GM19395 (cell line): ENCODE data around the gene OLFML2B.

Experiments
- ATAC-seq: cut with Tn5 transposase; IDR thresholded peaks from one replicate; pipeline ENCODE4 v1.9.1; 2021; ENCODE audit warnings: mild to moderate bottlenecking, moderate library complexity; ENCODE audit not compliant: unreplicated experiment

OLFML2B gene

DNA sequence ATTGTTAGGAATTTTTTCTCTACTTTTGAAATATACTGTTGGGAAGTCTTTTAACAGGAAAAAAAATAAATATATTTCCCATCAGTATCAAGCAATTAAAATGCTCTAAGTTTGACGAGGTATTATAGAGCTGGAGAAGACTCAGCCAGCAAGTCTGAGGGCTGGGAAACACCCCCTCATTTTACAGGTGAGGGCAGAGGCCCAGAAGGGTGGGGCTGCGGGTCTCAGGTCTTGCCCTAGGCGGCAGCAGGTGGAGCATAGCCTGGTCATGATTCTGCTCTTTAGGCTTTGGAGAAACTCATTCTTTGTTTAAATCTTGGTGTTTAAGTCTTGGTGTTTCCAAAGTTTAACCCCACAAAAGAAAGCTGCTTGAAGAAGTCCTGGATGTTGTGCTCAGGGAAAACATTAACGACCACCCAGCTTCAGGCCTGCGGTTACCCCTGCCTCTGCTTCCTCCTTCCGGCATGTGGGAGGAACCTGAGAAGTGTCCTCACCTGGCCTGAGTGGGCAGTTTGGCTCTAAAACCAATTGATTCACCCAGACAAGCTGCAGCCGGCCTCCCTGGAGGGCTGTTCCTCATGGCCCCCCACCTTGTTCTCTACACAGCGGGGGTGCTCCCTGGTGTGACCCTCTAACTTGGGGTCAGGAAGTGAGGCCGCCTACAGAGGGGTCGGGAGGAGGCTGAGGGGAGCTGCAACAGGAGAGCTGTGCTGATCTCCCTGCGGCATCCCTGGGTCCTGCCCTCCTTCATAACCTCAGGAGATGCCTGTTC, 41.7 kb downstream of the OLFML2B start:
- no peak for ATAC-seq

DNA sequence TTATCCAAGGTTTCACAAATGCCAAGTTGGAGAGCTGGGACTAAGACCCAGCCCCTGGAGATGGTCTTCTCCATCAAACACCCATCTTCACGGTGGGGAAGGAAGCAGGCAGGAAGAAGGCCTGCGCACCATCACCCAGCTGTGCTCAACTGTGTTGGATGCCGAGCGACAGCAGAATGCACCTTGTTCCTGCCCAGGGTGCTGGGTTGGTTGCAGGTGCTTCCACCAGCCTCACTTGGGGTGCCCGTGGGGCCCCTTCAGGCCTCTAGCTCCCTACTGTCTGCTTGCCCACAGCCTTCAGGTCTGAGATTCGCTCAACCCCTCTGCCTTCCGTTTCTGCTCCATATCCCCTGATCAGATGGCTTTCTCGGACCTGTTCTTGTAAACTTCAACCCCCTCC, 42.5 kb downstream of the OLFML2B start:
- no peak for ATAC-seq

DNA sequence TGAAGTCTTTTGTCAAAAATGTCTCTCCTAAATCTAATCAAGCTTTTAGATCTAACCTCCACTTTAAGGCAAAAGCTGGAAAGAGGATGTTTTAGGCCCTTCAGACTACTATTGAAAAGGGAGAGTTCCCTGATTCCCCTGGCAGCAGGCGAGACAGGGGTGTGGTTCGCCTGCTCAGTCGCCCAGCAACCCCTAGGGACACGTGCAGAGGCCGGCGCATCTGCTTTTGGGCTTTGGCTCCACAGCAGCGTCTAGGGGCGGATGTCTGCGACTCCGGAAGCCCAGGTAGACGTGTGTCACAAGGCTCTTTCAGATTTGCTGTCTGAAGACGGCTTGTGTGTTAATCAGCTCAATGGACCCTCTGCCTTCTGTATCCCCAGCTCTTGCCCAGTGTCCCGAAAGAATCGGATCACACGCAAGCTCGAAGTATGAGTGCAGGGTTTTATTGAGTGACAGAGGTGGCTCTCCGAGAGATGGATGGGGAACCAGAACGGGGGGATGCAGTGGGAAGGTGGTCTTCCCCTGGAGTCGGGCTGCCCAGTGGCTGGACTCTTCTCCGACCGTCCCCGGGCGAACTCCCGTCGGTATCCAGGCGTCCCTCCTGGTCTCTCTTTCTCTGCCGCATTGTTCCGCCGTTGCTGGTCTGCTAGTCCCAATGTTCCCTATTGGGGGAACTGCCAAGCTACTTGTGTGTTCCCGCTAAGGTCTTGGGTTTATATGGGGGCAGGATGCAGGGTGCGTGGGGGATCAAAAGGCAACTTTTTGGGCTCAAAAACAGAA, 45.5 kb downstream of the OLFML2B start:
- no peak for ATAC-seq

DNA sequence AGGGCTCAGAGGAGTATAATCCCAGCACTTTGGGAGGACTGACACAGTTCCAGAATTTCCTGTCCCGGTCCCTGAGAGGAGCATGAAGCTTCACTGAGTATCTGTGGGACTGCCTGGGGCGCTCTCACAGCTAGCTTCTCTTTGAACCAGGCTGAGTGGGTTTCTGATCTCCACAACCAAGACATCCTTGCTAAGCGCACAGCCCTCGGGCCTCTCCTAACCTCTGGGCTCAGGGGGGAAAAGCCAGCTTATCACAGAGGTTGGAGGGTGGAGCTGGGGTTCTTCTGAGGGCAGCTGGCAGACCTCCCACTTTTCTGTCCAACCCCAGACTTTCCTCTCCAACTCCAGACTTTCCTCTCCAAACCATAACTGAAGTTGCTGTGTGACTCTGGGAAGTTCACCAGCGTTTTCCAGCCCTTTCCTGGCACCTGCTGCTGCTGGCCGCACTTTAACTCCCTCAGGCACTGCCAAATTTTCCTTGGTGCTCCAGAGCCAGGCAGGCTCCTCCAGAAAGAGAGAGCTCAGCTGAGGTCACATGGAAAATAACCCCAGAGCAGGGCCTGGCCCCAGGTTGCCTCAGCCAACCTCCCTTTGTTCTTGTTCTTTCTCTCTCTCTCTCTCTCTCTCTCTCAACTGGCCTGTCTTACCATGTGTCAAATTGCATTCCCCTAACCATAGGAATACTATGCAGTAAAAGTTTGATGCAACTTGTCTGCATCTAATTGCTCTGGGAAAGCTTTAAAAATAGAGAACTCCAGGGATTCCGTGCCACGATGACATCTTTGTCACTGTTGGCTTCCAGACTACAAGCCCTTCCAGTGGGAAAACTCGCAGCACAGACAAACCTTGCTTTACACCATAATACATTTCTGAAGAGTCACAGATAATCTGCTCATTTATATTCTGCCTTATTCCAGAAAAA, 49.5 kb downstream of the OLFML2B start:
- ATAC-seq, result no peak

DNA sequence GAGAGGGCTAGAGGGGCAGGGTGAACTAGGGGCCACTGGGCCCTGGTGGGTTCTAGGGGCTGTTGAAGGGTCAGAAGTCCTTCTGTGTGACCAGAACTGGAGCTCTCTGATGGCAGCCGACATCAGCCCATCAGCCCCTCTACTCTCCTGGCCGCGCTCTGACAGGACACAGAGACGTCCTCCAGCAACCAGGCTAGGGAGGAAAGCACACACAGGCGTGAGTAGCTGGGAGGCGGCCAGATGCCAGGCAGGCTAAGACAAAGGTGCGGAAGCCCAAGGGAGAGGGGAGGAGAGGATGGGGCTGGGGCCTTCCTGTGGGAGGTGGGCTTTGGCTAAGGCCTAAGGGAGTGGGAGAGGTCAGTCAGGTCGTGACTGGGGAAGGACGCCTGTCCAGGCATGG, 50.8 kb downstream of the OLFML2B start:
- ATAC-seq, result no peak

DNA sequence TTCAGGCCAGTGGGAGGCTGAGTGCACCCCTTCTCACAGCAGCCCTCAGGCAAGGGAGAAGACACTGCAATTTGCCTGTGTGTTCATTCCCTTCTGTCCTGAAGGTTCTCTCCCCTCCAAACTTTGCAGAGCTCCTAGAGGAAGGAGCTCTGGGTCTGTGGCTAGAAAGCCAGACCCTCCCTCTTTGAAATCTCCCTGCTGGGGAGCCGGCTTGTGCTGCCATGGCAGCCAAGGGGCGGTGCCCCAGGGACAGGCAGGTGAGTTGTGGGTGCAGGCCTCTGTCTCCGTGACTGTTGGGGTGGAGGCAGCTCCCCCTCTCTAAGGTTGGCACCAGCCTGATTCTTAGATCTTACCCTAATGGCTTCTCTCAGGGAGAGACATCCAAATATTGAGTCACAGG, 53.0 kb downstream of the OLFML2B start:
- no peak for ATAC-seq

DNA sequence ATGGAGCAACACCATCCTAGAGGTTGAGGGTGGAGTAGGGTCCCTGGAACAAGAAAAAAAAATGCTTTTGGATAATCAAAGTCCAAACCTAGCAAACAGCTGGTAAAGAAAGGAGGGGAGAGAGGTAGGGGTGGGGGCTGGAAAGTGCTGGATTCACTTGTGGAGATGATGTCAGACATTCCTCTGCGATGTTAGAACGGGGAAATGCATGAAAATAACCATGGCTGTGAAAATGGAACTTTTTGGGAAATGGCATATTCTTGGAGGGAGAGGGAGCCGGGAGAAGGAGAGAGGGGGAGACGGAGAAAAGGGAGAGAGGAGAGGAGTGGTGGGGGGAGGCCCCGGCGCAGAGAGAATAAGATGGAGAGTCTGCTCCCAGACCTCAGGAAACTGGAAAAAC, 53.6 kb downstream of the OLFML2B start:
- no peak for ATAC-seq

DNA sequence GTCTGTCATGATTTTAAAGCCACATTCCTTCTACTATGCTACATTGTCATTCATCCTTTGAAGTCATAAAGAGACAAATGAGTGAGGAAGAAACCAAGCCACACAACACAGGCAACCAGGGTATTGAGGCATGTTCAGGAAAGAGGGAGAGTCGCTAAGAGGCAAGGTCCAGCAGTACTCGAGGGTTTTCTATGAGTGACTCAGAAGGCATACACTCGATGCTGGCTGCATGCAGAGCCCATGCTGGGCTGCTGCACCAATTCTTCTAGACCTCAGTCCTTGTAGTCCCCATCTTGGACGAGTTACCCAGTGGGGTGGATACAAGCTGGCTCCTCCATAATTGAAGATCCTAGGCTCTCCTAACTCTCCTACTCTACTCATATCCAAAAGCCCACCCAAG, 57.6 kb downstream of the OLFML2B start:
- no peak for ATAC-seq

DNA sequence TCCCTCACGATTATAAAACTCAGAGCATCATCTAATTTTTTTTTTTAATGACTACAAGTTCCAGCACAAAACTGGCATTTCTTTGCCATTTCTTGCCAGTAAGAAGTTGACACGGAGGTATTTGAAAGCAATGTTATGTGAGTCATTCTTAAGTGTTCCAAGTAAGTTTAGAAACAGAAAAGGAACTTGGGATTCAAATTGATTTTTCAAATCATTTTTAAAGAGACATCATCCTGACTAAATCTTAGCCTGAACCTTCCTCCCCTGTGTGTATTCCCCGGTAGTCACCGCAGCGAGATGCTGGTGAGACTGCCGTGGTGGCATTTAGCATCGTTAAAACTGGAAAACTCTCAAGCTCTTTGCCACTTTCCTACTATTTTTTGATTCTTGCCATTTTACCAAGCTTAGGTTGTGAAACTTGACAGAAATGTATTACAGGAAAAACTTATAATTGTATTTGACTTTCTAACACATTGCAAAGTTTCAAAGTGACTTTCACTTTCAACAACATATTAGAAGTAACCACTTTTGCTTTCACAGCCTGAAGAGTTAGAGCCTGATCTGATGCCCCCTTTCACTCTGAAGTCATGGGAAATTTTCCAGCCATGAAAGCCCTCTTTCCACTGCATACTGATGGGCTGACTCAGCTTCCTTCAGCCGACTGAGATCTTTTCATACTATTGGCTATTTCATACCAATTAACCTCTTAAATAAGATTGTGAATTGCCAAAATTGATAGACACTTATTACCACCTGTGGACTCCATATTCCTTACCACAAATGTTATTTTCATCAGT, 61.4 kb downstream of the OLFML2B start:
- peak; percentile 86 for ATAC-seq

DNA sequence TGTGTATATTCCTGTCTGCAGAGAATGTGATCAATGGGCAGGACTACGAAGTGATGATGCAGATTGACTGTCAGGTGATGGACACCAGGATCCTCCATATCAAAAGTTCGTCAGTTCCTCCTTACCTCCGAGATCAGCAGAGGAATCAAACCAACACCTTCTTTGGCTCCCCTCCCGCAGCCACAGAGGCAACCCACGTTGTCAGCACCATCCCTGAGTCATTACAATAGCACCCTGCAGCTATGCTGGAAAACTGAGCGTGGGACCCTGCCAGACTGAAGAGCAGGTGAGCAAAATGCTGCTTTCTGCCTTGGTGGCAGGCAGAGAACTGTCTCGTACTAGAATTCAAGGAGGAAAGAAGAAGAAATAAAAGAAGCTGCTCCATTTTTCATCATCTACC, 65.2 kb downstream of the OLFML2B start:
- ATAC-seq, result no peak

DNA sequence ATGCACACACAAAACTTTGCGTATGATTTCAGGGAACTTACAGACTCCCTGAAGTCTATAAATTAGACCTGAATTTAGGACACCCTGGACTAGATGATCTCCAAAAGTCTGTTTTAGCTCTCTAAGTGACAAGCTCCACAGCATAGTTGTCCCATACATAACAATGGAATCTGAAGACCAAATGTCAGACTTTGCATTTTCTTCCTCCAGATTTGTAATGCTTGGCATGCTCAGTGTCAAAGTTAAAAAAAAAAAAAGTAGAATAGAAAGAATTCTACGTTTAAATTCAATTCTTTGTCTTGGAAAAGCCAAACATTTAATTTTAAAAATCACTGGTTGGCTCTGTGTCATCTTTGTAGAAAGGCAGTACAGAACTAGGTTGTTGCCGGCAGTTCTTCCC, 66.7 kb downstream of the OLFML2B start:
- no peak for ATAC-seq

DNA sequence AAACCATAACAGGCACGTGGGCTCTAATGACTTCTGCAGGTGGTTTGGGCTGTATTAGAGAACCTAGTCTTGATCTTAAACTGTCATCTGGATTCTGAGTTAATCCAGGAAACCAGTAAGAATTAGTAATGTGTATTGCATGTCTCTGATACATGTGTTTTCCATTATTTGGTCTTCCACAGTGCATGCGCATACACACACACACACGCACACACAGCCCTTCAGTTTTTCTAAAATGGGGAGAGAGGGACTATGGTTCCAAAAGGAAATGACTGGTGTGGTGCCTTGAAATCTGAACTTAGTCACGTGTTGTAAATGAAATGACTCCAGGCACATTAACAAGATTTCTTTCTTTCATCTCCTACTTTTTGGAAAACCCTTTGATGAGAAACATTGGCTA, 67.6 kb downstream of the OLFML2B start:
- ATAC-seq, result no peak

DNA sequence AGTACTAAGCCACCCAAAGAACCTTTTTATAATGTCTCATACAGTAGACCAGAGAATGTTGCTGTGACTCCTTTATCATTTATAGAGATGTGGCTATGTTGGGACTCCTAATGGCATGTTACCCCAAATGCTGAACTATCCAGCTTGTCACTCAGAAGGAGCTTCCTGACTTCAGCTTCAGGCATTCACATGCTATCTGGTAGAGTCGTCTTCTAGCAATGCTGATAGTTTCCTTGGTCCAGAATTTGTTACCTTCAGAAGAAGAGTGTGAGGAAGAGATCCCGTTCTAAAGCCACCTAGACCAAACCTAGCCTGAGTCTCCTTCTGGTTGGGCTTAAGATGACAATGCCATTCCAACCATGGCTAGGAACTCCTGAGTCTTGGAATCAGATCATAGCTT, 68.1 kb downstream of the OLFML2B start:
- no peak for ATAC-seq

DNA sequence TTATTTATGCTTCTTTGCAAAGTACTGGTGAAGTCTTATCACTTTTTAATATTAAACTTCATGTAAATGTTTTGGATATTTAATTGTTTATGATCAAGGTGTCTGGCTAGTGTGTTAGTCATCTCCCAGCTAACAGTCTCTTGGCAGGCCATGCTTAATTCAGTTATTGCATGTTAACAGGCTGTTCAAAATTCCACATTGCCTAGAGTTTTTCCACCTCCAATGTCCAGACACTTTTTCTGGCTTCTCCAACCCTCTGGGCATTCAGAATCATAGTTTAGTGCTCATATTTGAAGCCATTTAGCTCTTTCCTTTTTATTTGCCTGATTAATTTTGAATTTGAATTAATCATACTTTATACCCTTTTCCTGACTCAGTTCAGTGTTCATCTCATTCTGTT, 69.2 kb downstream of the OLFML2B start:
- no peak for ATAC-seq

DNA sequence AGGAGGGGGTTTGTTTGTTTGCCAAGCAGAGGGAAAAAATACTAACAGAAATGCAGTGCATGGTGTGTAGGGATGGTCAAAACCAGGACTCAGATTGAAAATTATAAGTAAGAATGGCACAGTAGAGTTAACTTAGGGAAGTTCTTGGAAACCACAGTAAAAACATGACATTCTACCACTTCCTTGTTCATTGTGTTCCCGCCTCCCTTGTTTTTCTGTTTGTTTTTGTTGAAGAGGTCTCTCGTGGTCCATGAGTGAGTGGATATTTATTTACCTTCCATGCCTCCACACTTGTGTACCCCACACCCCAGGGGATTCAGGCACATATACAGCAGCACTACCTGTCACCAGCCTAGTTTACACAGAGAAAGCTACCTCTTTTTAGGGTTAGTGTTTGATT, 69.6 kb downstream of the OLFML2B start:
- no peak for ATAC-seq

DNA sequence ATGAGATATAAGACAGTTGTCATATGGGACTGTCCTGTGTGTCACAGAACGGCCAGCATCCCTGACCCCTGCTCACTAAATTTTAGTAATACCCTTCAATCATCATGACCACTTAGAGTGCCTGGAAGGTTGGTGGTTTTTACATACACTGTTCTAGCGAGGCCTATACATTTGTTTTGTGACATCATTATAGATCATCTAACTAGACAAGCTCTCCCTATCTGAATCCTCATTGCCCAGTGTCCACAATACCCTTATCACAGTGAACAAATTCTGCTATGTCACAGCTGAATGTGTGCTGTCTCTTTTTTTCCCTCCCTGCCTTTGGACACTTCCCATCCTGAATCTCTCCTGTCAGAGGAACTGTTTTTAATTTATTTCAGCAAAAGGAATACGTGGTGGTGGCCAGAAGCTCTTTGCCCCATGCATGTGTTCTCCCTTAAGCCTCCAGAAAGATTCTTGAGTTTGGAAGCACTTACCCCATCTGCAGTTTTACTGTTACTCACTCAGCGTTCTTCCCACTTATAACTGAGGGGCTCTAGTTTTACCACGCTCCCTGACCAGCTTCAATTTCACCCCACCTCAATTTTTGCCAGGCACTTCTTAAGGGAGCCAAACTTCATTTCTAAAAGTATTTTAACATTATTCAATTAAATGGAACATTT, 70.3 kb downstream of the OLFML2B start:
- ATAC-seq, result no peak

DNA sequence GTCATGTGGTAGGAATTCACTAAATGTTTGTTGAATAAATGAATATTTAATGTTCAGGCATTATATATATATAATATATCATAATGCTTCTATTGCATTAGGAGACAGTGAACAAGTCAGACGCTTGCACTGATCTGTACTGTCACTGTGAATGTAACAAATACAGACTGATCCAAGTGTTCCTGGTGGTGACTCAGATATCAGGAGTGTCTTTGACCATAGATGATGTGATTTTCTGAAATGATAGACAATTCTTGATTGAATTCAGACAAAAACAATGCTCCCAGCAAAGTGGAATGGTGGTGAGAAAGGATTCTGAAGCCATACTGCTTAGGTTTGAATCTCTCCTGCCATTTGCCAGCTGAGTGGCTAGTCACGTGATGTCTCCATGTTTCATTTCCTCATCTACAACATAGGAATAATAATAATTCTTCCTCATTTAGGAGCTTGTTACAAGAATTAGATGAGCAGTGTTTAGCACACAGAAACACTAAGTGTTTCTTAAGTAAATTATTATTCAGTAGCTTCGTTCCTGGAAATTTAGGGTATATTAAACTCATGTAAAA, 71.0 kb downstream of the OLFML2B start:
- ATAC-seq, result no peak

DNA sequence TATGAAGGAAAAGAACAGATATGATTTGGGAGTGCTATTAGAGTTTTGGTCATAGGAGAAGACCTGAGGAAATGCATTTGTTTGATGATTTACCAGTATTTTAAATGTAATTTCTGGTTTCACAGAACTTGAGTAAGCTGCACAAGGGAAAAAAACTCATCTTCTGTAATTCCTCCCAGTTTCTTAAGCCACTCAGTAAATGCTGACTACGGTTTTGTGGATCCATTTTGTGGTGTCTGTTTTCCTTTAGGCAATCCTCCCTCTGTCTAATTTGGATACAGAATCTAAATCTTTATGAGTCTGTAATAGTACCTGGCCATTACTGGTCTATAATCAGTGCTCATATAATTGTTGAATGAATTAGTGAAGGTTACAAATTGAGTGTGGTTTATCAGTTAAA, 72.0 kb downstream of the OLFML2B start:
- no peak for ATAC-seq

DNA sequence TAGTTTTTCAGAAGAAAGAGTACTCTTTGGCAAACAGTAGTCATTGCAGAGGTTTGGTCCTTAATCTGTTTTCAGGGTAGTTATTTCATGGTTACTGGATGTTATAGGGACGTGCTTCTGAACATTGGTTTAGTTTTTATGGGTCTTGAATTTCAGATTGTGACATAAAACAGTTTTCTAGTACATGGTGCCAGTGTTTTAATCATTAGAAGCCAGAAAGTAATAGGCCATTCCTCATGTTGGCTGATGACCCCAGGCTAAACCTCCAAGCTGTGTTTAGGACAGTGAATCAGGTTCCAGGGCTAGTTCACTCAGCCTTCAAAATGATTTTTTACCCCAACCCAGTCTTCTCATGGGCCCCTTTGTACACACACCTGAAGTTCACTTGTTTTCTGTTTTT, 73.3 kb downstream of the OLFML2B start:
- no peak for ATAC-seq

DNA sequence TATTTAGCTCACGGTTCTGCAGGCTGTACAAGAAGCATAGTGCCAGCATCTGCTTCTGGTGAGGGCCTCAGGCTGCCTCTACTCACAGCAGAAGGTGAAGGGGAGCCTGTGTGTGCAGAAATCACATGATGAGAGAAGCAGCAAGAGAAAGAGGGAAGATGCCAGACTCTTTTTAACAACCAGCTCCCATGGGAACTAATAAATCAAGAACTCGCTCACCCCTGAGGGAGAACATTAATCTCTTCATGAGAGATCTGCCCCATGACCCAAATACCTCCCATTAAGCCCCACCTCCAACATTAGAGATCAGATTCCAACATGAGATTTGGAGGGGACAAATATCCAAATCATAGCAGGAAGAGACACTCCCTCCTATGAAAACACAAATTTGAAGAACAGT, 74.1 kb downstream of the OLFML2B start:
- no peak for ATAC-seq
